ENCODE results near the gene KIF1B.

- TF ChIP-seq CTCF (IDR thresholded peaks at IDR 0.05) (no peak), POLR2AphosphoS5 (IDR thresholded peaks at IDR 0.05) (no peak)
These were observed 76.8 kb downstream of the KIF1B start for GRCh38 chr1:10287023-10287645.

Data from upper lobe of left lung (tissue), 4 donors.